HG02678 (cell line): ENCODE results near the gene GAA.

Source experiments
- ATAC-seq: cut with Tn5 transposase; IDR thresholded peaks from one replicate; pipeline ENCODE4 v1.9.1; 2021; ENCODE audit warnings: mild to moderate bottlenecking, moderate library complexity; ENCODE audit not compliant: unreplicated experiment

GAA gene

DNA sequence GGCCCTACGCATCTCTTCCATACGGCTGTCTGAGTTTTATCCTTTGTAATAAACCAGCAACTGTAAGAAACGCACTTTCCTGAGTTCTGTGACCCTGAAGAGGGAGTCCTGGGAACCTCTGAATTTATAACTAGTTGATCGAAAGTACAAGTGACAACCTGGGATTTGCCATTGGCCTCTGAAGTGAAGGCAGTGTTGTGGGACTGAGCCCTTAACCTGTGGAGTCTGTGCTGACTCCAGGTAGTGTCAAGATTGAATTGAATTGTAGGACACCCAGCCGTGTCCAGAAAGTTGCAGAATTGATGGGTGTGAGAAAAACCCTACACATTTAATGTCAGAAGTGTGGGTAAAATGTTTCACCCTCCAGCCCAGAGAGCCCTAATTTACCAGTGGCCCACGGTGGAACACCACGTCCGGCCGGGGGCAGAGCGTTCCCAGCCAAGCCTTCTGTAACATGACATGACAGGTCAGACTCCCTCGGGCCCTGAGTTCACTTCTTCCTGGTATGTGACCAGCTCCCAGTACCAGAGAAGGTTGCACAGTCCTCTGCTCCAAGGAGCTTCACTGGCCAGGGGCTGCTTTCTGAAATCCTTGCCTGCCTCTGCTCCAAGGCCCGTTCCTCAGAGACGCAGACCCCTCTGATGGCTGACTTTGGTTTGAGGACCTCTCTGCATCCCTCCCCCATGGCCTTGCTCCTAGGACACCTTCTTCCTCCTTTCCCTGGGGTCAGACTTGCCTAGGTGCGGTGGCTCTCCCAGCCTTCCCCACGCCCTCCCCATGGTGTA lies 1.5 kb downstream of the GAA start:
- no peak for ATAC-seq

DNA sequence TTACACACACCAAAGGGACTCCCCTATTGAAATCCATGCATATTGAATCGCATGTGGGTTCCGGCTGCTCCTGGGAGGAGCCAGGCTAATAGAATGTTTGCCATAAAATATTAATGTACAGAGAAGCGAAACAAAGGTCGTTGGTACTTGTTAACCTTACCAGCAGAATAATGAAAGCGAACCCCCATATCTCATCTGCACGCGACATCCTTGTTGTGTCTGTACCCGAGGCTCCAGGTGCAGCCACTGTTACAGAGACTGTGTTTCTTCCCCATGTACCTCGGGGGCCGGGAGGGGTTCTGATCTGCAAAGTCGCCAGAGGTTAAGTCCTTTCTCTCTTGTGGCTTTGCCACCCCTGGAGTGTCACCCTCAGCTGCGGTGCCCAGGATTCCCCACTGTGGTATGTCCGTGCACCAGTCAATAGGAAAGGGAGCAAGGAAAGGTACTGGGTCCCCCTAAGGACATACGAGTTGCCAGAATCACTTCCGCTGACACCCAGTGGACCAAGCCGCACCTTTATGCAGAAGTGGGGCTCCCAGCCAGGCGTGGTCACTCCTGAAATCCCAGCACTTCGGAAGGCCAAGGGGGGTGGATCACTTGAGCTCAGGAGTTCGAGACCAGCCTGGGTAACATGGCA lies 2.2 kb downstream of the GAA start:
- no peak for ATAC-seq

- no peak for ATAC-seq
These were observed 3.1 kb downstream of the GAA start for GRCh38 chr17:80104321-80104955.

- ATAC-seq, result no peak
These were observed 3.6 kb downstream of the GAA start for GRCh38 chr17:80104956-80105375.

GRCh38 chr17:80105762-80106161 lies 4.4 kb downstream of the GAA start:
- ATAC-seq, result no peak

GRCh38 chr17:80106176-80106575 lies 4.8 kb downstream of the GAA start:
- no peak for ATAC-seq

- no peak for ATAC-seq
These were observed 5.4 kb downstream of the GAA start for GRCh38 chr17:80106751-80107150.

GRCh38 chr17:80107231-80108021 lies 6.0 kb downstream of the GAA start:
- no peak for ATAC-seq

DNA sequence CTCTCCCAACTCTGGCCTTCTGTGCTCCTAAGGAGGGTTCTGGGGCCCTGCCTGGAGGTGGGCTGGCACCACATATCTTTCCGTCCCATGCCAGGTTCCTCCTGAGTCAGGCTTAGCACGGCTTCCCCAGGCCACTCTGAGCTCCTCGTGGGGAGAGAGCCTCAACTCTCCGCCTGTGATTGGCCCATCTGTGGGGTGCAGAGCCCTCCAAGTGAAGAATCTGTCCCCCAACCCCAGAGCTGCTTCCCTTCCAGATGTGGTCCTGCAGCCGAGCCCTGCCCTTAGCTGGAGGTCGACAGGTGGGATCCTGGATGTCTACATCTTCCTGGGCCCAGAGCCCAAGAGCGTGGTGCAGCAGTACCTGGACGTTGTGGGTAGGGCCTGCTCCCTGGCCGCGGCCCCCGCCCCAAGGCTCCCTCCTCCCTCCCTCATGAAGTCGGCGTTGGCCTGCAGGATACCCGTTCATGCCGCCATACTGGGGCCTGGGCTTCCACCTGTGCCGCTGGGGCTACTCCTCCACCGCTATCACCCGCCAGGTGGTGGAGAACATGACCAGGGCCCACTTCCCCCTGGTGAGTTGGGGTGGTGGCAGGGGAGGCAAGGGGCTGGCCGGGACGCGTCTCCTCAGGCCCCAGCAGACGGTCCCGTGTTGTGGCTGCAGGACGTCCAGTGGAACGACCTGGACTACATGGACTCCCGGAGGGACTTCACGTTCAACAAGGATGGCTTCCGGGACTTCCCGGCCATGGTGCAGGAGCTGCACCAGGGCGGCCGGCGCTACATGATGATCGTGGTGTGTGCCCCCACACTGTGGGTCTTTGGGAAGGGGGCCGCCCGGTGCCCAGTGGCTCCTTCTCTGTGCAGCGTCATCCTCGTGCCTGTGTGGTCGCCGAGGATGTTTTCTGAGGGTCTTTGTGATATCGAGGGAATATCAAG lies 6.9 kb downstream of the GAA start:
- no peak for ATAC-seq

- no peak for ATAC-seq
These were observed 7.8 kb downstream of the GAA start for GRCh38 chr17:80109066-80109660.

GRCh38 chr17:80109713-80110446 lies 8.5 kb downstream of the GAA start:
- ATAC-seq, result no peak

GRCh38 chr17:80110447-80110812 lies 9.0 kb downstream of the GAA start:
- ATAC-seq, result no peak

GRCh38 chr17:80110927-80111701 lies 9.7 kb downstream of the GAA start:
- ATAC-seq, result no peak

- no peak for ATAC-seq
These were observed 10.5 kb downstream of the GAA start for GRCh38 chr17:80111702-80112470.

DNA sequence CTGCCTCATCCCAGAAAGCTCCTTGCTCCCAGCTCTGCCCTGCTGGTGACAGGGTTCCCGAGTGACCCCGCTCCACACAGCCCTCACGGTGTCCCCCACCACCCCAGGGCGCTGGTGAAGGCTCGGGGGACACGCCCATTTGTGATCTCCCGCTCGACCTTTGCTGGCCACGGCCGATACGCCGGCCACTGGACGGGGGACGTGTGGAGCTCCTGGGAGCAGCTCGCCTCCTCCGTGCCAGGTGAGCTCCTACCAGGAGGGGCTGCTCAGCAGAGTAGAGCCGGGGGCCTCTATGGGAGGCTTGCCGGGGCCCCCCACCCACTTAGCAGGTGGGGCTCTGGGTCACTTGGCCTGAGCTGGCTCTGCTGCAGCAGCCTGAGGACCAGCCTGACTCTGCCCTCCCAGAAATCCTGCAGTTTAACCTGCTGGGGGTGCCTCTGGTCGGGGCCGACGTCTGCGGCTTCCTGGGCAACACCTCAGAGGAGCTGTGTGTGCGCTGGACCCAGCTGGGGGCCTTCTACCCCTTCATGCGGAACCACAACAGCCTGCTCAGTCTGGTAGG lies 11.2 kb downstream of the GAA start:
- no peak for ATAC-seq

- ATAC-seq, result no peak
These were observed 11.7 kb downstream of the GAA start for GRCh38 chr17:80113033-80113484.

DNA sequence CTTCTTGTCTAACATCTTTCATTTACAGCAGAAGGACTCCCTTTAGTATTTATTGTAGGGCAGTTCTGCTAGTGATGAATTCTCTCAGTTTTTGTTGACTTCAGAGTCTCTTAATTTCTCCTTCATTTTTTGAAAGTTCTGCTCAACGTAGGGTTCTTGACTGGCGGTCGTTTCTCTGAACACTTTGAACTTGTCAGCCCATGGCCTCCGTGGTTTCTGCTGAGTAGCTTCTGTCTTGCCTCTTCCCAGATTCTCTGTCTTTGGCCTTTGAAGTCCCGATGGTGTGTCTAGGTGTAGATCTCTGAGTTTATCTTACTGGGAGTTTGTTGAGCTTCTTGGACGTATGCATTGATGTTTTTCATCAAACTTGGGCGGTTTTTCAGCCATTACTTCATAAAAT lies 13.4 kb downstream of the GAA start:
- ATAC-seq, result no peak
